Glomerular visceral epithelial cell (primary cell): Measurements from ENCODE around the gene DSPP.
A peak's percentile ranks its signal among the peaks of the same experiment; 100 is the strongest.

Source experiments
- DNase-seq: peaks from one replicate; pipeline ENCODE4 v3.0.0-alpha.2; 2016; ENCODE audit errors: extremely low spot score

DSPP gene

DNA sequence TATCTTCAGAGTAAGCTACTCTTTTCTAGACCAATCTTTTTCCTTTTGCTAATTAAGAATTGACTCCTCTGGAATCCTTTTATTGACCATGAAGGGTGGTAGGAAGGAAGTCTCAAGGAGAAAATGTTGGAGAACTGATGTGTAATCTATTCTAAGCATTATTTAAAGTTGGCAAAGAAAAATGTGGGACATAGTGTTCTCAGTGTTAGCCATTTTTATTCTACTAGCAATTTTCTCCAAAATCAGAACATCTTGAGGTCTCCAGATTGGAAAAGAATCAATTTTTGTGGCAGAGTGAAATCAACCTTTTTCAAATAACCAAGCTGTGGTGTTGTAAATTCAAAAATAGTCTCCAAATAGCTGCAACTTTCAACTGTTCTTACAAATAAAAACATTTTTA is 23.3 kb downstream of the DSPP start:
- DNase-seq: no peak

DNA sequence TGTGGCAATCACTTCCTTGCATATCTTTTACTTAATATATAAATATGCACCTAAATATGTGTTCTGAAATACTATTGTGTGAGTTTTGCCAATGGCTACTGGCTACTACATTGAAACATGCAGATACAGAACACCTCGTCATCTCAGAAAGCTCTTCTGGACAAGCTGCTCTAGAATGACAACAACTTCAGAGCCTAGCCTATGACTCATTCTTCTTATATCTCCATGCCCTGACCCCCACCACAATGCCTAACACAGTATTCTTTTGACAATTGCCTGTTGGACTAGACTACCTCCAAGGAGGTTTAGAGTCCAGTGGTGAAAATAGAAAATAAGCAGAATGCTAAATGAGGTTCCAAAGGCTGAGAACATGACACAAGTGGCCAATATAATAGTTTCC is 24.1 kb downstream of the DSPP start:
- DNase-seq: no peak

DNA sequence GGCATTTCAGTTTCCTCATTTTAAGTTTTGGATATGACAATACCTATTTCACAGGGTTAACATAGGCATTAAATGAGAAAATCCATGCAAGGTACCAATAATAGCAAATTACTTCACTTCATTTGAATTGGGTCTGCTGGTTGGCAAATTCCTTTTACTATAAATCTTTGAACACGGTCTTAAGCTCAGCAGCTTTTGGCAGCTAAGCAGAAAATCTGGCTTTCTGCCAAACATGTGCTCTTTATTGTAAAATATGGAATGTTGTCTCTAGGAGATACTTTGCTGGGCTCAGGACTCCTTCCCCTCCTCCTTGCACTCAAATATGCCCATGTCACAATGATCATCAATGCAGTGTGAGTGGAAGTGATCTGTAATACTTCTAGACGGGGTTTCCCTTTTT is 24.9 kb downstream of the DSPP start:
- DNase-seq: peak; percentile 12

DNA sequence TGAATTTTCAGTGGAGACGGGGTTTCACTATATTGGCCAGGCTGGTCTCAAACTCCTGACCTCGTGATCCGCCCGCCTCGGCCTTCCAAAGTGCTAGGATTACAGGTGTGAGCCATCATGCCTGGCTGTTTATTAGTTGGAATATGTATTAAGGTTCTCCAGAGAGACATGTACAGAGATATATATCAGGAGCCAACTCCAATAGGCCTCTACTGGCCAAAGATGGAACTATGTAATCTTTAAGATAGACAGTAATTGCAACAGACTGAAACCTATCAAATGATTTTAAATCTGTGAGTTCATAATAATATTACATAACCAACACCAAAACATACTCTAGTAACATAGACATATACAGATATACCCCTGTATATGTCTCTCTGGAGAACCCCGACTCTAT is 36.0 kb downstream of the DSPP start:
- no peak for DNase-seq

DNA sequence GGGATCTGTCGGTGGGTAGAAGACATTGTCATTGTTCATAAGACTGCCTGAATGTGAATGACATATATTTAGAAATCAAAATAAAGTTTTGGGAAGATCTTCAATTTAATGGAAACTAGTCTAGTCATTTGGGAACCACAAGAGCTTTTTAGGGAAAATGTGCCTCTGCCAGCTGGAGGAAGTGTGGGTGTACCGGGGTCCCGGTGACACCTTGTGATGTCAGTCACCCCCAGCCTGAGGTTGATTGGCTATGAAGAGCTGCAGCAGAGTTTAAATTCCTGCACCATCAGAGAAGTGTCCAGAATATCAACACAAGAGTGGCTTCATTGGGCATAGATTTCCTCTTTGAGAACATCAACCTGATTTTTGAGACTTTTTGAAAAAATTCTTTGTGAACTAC is 41.7 kb downstream of the DSPP start, which contains the start of gene DMP1:
Gene DMP1, plus strand, starts transcription at position 301 of the 400 bp plus-strand sequence. CDS start 6,213 bp downstream, outside the sequence.
- no peak for DNase-seq

DNA sequence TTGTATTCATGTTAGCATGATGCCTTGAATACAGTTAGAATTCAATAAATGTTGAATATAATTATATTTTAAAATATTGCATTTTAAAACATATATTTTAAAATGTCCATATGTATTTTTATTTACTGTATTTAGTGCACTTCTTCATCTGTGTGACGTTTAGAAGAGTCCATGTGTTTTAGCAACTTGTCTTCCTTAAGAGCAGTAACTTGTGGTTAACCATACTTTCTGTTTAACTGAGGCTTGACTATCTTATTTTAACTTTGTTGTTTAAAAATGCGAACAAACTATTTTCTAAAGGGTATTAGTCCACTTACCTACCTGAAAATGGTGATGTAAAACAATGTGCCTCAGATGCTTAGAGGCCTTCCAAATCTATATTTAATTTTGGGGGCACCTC is 42.6 kb downstream of the DSPP start:
- no peak for DNase-seq

DNA sequence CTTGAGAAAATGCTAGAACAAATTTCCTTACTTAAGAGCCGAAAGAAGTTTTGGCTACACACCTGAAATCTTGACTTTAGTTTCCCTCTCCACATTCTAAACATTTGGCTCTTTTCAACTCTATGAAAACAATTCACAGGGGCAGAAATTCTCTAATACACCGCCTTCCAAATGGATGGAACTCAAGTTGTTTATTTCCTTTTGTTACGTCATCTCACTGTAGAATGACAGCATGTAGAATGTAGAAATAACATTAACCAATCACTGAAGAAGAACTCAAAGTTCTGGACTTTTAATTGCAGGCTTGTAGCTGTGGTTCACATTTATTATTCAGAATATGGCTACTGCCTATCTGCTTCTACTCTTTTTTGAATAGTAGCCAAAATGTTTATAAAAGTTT is 43.6 kb downstream of the DSPP start:
- DNase-seq: no peak

DNA sequence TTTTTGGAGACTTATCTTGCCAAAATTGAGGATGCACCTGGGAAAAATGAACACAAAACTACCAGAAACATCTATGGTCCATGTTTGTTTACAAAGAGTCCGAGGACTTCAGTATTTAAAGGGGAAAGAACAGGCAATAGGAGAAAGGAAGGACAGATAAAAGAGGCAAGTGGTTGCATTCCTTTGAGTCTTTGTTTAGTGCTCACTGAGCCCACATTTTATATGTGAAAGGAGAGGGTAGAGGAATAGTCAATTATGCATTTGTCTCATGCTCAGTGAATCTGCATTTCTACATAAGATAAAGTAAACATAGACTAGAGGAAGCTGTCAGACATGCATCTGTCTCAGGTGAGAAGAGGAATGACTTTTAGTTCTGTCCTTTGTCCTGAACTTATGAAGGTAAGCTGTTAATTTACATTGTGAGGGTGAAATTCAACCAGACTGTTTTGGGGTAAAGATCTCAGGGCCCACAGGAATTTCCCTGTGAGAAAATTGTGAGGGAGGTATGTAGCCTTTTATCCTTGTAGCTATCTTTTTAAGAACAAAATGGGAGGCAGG is 46.2 kb downstream of the DSPP start:
- no peak for DNase-seq

DNA sequence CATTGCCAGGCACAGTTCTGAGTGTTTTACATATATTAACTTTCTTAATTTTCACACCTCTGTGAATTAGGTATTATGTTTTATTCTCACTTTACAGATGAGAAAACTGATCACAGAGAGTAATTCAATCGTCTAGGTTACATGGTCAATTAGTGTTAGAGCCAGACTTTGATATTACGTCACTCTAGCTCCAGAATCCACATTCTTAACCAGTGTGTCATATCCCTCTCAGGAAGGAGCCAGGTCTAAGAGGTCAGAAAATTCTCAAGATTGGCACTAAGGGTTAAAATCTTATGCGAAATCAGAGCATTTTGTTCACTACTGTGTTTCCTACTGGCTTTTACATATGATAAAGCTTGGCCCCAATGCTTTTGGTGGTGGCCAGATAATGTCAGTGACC is 49.2 kb downstream of the DSPP start:
- peak; percentile 72 for DNase-seq

DNA sequence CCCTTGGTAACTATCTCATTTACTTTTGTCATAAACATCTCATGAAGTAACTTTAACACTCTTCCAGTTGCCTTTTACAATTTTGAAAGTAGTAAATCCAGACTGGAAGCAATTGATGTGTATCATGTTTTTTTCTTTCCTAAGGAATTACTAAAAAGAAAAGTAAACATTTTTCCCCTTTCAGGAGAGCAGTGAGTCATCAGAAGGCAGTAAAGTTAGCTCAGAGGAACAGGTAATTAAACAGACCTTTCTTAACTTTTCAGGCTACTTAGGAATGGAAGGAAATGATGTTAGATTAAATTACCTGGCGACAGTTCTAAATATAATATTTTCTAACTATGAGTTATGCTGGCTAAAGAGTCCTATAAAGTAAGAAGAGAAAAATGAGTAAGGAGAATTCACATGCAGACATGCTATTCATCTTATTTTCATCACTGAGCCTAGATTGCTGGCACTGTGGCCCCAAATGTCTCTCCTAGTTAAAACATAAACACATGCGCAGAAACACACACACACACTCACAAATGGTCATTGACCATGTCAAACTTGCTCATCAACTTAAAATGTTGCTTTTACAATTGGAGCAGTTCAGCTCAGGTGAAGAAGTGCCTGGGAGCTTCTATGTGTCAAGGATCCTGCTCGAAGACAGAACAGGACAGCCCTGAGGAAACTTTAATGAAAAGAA is 51.1 kb downstream of the DSPP start:
- DNase-seq: peak; percentile 18

DNA sequence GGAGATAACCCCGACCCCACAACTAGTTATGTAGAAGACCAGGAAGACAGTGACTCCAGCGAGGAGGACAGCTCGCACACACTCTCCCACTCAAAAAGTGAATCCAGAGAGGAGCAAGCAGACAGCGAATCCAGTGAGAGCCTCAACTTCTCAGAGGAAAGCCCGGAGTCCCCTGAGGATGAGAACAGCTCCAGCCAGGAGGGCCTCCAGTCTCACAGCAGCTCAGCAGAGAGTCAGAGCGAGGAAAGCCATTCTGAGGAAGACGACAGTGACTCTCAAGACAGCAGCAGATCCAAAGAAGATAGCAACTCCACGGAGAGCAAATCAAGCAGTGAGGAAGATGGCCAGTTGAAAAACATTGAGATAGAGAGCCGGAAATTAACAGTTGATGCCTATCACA is 54.5 kb downstream of the DSPP start:
- no peak for DNase-seq
